Spinal cord (tissue), 10 donors: Measurements from ENCODE around the gene PDE7B. TPM values are rescaled to one million over a fixed set of nuclear protein-coding genes. Genes with fewer than 3 reads are reported as not detected.
A peak's percentile ranks its signal among the peaks of the same experiment; 100 is the strongest.

Experiments
- DNase-seq, 6 donors: peaks; one replicate each; pipeline versions ENCODE4 v3.0.0 to v3.0.0-alpha.2; 2013 to 2015; ENCODE audit warnings: low spot score in 6 of 6, low read depth in 4 of 6
- H3K27ac ChIP-seq: one replicate; pipeline ENCODE4 v1.5.1; 2013; ENCODE audit warnings: low read depth, low read length, control low read depth
- H3K27me3 ChIP-seq: one replicate; pipeline ENCODE4 v1.6.1; 2013; ENCODE audit warnings: low read length; ENCODE audit not compliant: control insufficient read depth, insufficient read depth
- H3K36me3 ChIP-seq: one replicate; pipeline ENCODE4 v1.6.1; 2013; ENCODE audit warnings: low read length; ENCODE audit not compliant: control insufficient read depth, insufficient read depth
- H3K4me1 ChIP-seq: one replicate; pipeline ENCODE4 v1.6.1; 2013; ENCODE audit warnings: low read length; ENCODE audit not compliant: control insufficient read depth, insufficient read depth
- H3K4me3 ChIP-seq: one replicate; pipeline ENCODE4 v1.5.1; 2013; ENCODE audit warnings: low read depth, low read length, control low read depth
- H3K9me3 ChIP-seq: one replicate; pipeline ENCODE4 v1.6.1; 2013; ENCODE audit warnings: low read length; ENCODE audit not compliant: control insufficient read depth, insufficient read depth
- WGBS: methylation state at CpG from one replicate; pipeline ENCODE4 v1.1.5; 2013; ENCODE audit warnings: missing lambda C conversion rate; ENCODE audit not compliant: insufficient coverage; 5-methylcytosine and 5-hydroxymethylcytosine counted together
- polyA plus RNA-seq, 2 donors: library from polyadenylated mRNA; unstranded; fragments of 120-200 nt; gene quantifications; one replicate each; pipeline ENCODE4 v1.2.1, GENCODE V29; 2013; ENCODE audit not compliant: insufficient read length in 2 of 2
- total RNA-seq, 2 donors: library from RNA; depleted of rRNA in 1 of 2; stranded (reverse); fragments of 120-200 nt in 1 of 2; fragments of >200 nt in 1 of 2; gene quantifications; one replicate each; pipeline versions ENCODE4 v1.2.3 to v1.2.4, GENCODE V29; 2013 to 2014
- donor health status: healthy.

The PDE7B gene
- total and polyA plus RNA-seq, 4 donors: 7.8 to 19.7 (median 12.4) TPM

- H3K4me1 ChIP-seq: peaks cover 3% of the 10 kb centered on the region
- no peak overlapping the region for H3K4me3 ChIP-seq
- no peak for DNase-seq
- H3K36me3 ChIP-seq: no peaks in the 10 kb centered on the region
- no peaks in the 10 kb centered on the region for H3K9me3 ChIP-seq
- H3K27me3 ChIP-seq: no peaks in the 10 kb centered on the region
- no CpG with 5 or more reads among the region's 1 CpG for whole genome bisulfite sequencing
- no peak overlapping the region for H3K27ac ChIP-seq
These were observed 330.0 kb downstream of the PDE7B start for GRCh38 chr6:136181512-136181833.

- no peak for DNase-seq
- H3K27ac ChIP-seq: peak overlapping the region; percentile 4
- no CpG with 5 or more reads among the region's 1 CpG for WGBS
These were observed 330.4 kb downstream of the PDE7B start for GRCh38 chr6:136181861-136182260.

GRCh38 chr6:136184738-136185137, 333.2 kb downstream of the PDE7B start:
- no peak for DNase-seq
- Histone ChIP-seq H3K9me3 (no peaks in the 10 kb centered on the region), H3K4me3 (no peak overlapping the region), H3K4me1 (peaks cover 3% of the 10 kb centered on the region), H3K27me3 (no peaks in the 10 kb centered on the region), H3K36me3 (no peaks in the 10 kb centered on the region), H3K27ac (no peak overlapping the region)
- no CpG with 5 or more reads among the region's 1 CpG for WGBS

More at GRCh38 chr6:136181861-136182260, 330.4 kb downstream of the PDE7B start:
- Histone ChIP-seq H3K9me3 (no peaks in the 10 kb centered on the region), H3K36me3 (no peaks in the 10 kb centered on the region), H3K4me3 (no peak overlapping the region), H3K27me3 (no peaks in the 10 kb centered on the region), H3K4me1 (peaks cover 3% of the 10 kb centered on the region)

GRCh38 chr6:136186363-136186762, 334.9 kb downstream of the PDE7B start:
- no peak for DNase-seq
- WGBS: no CpG with 5 or more reads among the region's 1 CpG

GRCh38 chr6:136188486-136188885, 337.0 kb downstream of the PDE7B start:
- no peak overlapping the region for H3K27ac ChIP-seq
- peak in 2 of 6 donors; percentile 20 to 66 for DNase-seq
- no peaks in the 10 kb centered on the region for H3K9me3 ChIP-seq
- peaks cover 8% of the 10 kb centered on the region for H3K36me3 ChIP-seq
- H3K4me3 ChIP-seq: no peak overlapping the region
- H3K27me3 ChIP-seq: no peaks in the 10 kb centered on the region
- 41% methylated on average over 2 of the region's 2 CpGs for WGBS
- H3K4me1 ChIP-seq: no peaks in the 10 kb centered on the region

More at GRCh38 chr6:136186363-136186762, 334.9 kb downstream of the PDE7B start:
- H3K27ac ChIP-seq: no peak overlapping the region
- no peaks in the 10 kb centered on the region for H3K4me1 ChIP-seq
- H3K27me3 ChIP-seq: no peaks in the 10 kb centered on the region
- no peak overlapping the region for H3K4me3 ChIP-seq
- peaks cover 2% of the 10 kb centered on the region for H3K36me3 ChIP-seq
- H3K9me3 ChIP-seq: no peaks in the 10 kb centered on the region

GRCh38 chr6:136189104-136189503, 337.6 kb downstream of the PDE7B start:
- H3K4me1 ChIP-seq: no peaks in the 10 kb centered on the region
- no peaks in the 10 kb centered on the region for H3K27me3 ChIP-seq
- H3K27ac ChIP-seq: no peak overlapping the region
- H3K36me3 ChIP-seq: peaks cover 8% of the 10 kb centered on the region
- H3K9me3 ChIP-seq: no peaks in the 10 kb centered on the region
- WGBS: 92% methylated on average over 2 of the region's 3 CpGs
- H3K4me3 ChIP-seq: no peak overlapping the region
- no peak for DNase-seq

- Histone ChIP-seq H3K4me3 (no peak overlapping the region), H3K27me3 (no peaks in the 10 kb centered on the region), H3K27ac (no peak overlapping the region), H3K4me1 (no peaks in the 10 kb centered on the region), H3K9me3 (no peaks in the 10 kb centered on the region), H3K36me3 (peaks cover 8% of the 10 kb centered on the region)
- WGBS: 89% methylated on average over 25 of the region's 32 CpGs
- DNase-seq: no peak
These were observed 340.3 kb downstream of the PDE7B start for GRCh38 chr6:136191606-136192312.

- H3K4me3 ChIP-seq: no peak overlapping the region
- H3K36me3 ChIP-seq: peaks cover 8% of the 10 kb centered on the region
- H3K4me1 ChIP-seq: no peaks in the 10 kb centered on the region
- peak in 1 of 6 donors; percentile 37 for DNase-seq
- WGBS: 55% methylated on average over 3 of the region's 6 CpGs
- no peak overlapping the region for H3K27ac ChIP-seq
- no peaks in the 10 kb centered on the region for H3K9me3 ChIP-seq
- H3K27me3 ChIP-seq: no peaks in the 10 kb centered on the region
These were observed 341.4 kb downstream of the PDE7B start for GRCh38 chr6:136192902-136193301.

- no CpG with 5 or more reads among the region's 5 CpGs for WGBS
- H3K4me3 ChIP-seq: no peak overlapping the region
- H3K27me3 ChIP-seq: no peaks in the 10 kb centered on the region
- peak in 2 of 6 donors; percentile 13 to 40 for DNase-seq
- no peaks in the 10 kb centered on the region for H3K9me3 ChIP-seq
- no peaks in the 10 kb centered on the region for H3K36me3 ChIP-seq
- no peaks in the 10 kb centered on the region for H3K4me1 ChIP-seq
- H3K27ac ChIP-seq: no peak overlapping the region
These were observed 350.2 kb downstream of the PDE7B start for GRCh38 chr6:136201732-136202131.

GRCh38 chr6:136208783-136209182, 357.3 kb downstream of the PDE7B start:
- 96% methylated on average over 2 of the region's 4 CpGs for WGBS
- H3K4me3 ChIP-seq: no peak overlapping the region
- H3K27me3 ChIP-seq: no peaks in the 10 kb centered on the region
- no peaks in the 10 kb centered on the region for H3K4me1 ChIP-seq
- no peak for DNase-seq
- H3K36me3 ChIP-seq: no peaks in the 10 kb centered on the region
- H3K27ac ChIP-seq: no peak overlapping the region
- no peaks in the 10 kb centered on the region for H3K9me3 ChIP-seq
